Measurements from ENCODE around the gene BMP4.

DNA sequence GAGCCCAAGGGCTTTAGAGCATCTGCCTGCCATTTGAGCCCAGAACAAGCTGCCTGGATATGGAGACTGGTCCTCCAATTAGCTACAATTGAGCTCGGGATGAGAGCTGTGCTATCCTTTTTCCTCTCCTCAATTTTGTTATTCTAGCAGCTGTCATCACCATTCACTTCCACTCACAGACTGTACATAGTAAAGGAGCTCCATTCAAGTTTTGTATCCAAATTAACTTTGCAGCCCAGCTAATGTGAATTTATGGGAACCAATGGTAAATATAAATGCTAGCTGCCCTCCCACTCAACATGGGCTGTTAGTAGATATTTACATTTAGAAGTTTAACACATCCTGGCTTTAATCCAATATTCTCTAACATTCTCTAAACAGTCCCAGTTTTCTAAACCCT is 44.6 kb downstream of the BMP4 start:
- TF ChIP-seq, protein P1, sequence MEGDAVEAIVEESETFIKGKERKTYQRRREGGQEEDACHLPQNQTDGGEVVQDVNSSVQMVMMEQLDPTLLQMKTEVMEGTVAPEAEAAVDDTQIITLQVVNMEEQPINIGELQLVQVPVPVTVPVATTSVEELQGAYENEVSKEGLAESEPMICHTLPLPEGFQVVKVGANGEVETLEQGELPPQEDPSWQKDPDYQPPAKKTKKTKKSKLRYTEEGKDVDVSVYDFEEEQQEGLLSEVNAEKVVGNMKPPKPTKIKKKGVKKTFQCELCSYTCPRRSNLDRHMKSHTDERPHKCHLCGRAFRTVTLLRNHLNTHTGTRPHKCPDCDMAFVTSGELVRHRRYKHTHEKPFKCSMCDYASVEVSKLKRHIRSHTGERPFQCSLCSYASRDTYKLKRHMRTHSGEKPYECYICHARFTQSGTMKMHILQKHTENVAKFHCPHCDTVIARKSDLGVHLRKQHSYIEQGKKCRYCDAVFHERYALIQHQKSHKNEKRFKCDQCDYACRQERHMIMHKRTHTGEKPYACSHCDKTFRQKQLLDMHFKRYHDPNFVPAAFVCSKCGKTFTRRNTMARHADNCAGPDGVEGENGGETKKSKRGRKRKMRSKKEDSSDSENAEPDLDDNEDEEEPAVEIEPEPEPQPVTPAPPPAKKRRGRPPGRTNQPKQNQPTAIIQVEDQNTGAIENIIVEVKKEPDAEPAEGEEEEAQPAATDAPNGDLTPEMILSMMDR (IDR thresholded peaks at IDR 0.05; ENCODE audit: extremely low read depth in 1 of 2, insufficient read depth in 1 of 2, low read depth in 1 of 2, low read length in 2 of 2), result no peak
- no peak for TF ChIP-seq EZH2 (IDR thresholded peaks at IDR 0.05; ENCODE audit: borderline replicate concordance, low read depth, low read length, severe bottlenecking)
